22Rv1 (cell line): Measurements from ENCODE around the gene C10orf143.
A peak's percentile ranks its signal among the peaks of the same experiment; 100 is the strongest.

Experiments
- H3K27ac ChIP-seq: fragments of 450-650 bp; 2 replicates; pipeline ENCODE4 v1.5.1; 2017
- ZFX ChIP-seq: fragments of 450-650 bp; IDR thresholded peaks from 2 replicates; pipeline ENCODE4 v1.6.1; 2017; ENCODE audit warnings: antibody characterized with exemption, borderline replicate concordance
- TF ChIP-seq, protein P1 (sequence below): fragments of 450-650 bp; IDR thresholded peaks from 2 replicates; pipeline ENCODE4 v1.5.1; 2017; ENCODE audit warnings: mild to moderate bottlenecking

The C10orf143 gene

DNA sequence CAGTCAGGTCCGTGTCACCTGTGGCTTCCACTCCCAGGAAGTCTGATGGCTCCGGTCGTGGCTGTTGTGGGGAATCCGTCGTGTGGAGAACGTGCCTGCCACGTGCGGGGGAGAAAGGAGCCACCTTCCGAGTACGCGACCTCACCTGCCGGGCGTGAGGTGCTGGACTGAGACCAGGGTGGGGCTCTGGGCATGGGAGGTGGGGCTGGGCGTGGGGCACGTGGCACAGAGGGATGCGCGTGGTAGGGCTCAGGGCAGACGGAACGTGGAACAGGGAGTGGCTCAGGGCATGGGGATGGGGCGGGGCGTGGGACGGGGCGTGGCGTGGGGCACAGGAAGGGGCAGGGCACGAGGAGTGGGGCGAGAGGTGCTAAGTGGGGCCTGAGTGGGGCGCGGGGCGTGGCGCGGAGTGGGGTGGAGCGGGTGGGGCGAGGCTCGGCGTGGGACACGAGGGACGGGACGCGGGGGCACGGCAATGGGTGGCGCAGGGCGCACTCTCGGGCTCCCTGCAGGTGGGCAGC is 64.8 kb downstream of the C10orf143 start:
- H3K27ac ChIP-seq = no peak overlapping the region
- TF ChIP-seq ZFX = no peak
- TF ChIP-seq, protein P1, sequence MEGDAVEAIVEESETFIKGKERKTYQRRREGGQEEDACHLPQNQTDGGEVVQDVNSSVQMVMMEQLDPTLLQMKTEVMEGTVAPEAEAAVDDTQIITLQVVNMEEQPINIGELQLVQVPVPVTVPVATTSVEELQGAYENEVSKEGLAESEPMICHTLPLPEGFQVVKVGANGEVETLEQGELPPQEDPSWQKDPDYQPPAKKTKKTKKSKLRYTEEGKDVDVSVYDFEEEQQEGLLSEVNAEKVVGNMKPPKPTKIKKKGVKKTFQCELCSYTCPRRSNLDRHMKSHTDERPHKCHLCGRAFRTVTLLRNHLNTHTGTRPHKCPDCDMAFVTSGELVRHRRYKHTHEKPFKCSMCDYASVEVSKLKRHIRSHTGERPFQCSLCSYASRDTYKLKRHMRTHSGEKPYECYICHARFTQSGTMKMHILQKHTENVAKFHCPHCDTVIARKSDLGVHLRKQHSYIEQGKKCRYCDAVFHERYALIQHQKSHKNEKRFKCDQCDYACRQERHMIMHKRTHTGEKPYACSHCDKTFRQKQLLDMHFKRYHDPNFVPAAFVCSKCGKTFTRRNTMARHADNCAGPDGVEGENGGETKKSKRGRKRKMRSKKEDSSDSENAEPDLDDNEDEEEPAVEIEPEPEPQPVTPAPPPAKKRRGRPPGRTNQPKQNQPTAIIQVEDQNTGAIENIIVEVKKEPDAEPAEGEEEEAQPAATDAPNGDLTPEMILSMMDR = no peak

DNA sequence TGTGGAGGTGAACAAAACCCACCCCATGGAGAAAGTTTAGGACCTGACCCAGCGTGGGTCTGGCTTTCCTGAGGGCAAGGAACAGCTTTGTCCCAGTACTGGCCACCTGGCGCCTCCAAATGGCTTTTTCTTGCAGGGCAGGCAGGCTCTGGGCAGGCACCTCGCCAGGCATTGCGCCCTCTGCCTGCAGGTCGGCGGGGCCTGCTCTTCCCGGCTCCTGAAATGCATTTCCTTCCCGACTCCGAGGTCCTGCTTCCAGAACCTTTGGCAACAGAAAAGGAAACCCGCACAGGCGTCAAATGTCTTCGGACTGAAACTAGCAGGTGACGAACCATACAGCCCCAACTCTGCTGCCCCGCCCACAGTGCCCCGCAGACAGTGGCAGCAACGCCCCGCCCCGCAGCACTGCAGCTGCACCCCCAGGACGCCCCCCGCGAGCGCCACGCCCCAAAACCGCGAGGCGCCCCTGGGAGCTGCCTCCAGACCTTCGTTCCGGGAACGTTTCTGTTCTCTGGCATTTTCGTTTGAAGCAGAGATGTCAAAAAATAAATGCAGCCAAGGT is 65.5 kb downstream of the C10orf143 start:
- no peak overlapping the region for H3K27ac ChIP-seq
- TF ChIP-seq, protein P1 = peak; percentile 68
- no peak for TF ChIP-seq ZFX

DNA sequence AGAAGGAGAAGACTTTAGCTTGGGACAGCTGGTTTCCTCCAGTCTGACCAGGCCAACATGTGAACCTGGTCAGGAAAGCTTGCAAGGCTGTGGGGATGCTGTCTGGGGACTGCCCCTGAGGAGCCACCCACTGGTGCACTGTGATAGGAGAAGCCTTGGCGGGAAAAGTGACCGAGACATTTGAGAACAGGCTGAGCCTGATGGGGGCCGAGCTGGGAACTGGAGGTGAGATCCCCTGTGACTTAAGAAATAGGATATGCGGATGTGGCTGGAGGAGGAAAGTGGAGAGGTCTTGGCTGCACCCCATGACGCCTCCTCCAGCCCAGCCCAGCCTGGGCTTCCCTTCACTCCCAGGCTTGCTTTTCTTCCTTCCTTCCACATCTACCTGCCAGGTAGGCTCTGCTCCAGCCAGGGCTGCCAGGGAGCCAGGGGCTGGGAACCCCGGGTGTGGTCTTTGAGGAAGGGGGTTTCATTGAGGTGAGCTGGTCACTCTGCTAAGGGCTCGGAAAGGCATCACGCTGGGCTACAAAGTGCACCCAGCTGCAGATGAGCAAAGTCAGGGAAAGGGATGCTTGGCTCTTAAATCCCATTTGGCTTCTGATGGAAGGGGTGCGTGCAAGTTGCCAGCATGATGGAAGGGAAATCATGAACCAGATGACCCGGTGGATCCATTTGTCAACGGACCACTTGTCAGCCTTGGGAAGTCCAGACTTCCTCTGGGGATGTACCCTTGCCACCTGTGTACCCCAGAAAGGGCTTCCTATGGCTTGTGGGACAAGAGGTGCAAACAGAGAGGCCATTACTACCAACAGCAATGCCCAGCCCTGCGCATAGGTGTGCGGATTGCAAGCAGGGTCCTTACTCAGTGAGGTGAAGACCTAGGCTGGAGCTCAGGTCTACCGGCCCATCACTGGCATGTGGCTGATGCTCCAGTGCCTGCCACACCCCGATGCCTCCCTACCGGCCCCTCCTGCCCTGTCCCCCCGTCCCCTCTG is 66.3 kb downstream of the C10orf143 start:
- TF ChIP-seq, protein P1 = no peak
- TF ChIP-seq ZFX = no peak

GRCh38 chr10:130043491-130043890 is 67.1 kb downstream of the C10orf143 start:
- TF ChIP-seq ZFX = no peak
- TF ChIP-seq, protein P1 = no peak
- no peak overlapping the region for H3K27ac ChIP-seq

More for the DNA sequence above, 66.3 kb downstream of the C10orf143 start:
- no peak overlapping the region for H3K27ac ChIP-seq

DNA sequence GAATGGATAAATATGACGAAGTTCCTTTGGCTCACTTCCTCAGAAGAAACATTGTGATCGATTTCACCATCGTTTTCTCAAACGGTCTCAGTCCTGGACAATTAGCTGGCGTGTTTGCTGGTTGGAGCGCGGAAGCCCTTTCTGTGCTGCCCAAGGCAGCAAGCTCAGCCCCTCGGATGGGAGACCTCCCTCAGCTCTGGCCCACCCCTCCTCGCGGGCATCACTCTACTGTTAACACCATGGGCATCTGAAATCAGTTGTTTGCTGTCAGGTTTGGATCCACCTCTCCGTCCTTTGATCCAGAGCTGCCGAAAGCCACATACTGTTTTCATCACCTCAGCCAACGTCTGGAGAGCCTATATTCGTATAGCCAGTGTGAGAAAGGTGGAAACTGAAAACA is 68.2 kb downstream of the C10orf143 start:
- TF ChIP-seq, protein P1 = no peak
- H3K27ac ChIP-seq = no peak overlapping the region

DNA sequence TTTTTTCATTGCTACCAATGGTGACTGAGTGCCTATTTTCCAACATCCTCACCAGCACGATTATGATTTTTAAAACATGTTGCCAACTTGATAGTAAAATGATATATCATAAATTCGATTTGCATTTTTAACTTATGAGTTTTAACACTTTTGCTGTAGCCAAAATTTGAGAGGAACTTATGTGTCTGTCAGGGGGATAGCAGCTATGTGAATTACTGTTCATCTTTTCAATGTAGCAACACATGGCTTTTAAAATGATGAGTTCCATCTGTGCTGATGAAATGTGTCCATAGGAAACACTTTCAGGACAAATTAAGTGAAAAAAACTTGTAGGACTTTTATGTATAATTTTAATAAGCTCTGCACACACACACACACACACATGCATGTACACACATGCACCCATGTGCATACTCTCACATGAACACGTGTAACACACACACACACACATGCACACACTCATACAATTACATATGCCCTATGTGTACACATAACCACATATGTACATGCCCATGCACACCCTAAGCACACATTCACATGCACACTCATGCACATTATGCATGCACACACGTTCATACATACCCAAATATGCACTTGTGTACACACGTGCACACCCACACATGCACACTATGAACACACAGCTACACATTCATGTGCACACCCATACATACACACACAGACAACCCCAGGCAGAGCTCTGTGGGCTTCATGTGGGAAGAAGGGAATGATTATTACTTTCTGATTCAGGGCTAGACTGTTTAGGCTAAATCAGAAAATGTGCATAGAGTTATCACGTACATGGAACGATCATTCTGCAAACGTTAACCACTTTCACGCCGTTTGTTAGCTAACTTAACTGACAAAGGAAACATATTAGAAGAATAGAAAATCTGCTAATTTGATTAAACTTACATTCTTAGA is 68.9 kb downstream of the C10orf143 start:
- H3K27ac ChIP-seq = no peak overlapping the region
- TF ChIP-seq, protein P1 = no peak
- no peak for TF ChIP-seq ZFX
